COR-L47 (cell line): ENCODE measurements around the gene PLXDC1.
"Not testable (repeated sequence)": the region's sequence is repeated elsewhere in the genome, so short reads cannot be mapped to it uniquely, and the experiment has no call there.

Source experiments
- DNase-seq: peaks from one replicate; lab custom pipeline; 2025; lab: John Stamatoyannopoulos, UW

The PLXDC1 gene

GRCh38 chr17:39181303-39181702, 29.9 kb upstream of the PLXDC1 start:
- no peak for DNase-seq

- DNase-seq, result no peak
Observed at GRCh38 chr17:39178536-39178935, 27.1 kb upstream of the PLXDC1 start.

GRCh38 chr17:39177256-39177655, 25.8 kb upstream of the PLXDC1 start:
- DNase-seq, result no peak

- DNase-seq, result no peak
Observed at GRCh38 chr17:39175695-39176093, 24.3 kb upstream of the PLXDC1 start.

GRCh38 chr17:39174920-39175694, 23.7 kb upstream of the PLXDC1 start:
- peak; percentile 56 for DNase-seq

GRCh38 chr17:39173526-39174274, 22.3 kb upstream of the PLXDC1 start:
- no peak for DNase-seq

- DNase-seq, result no peak
Observed at GRCh38 chr17:39173080-39173479, 21.6 kb upstream of the PLXDC1 start.

- DNase-seq, result no peak
Observed at GRCh38 chr17:39171933-39172332, 20.5 kb upstream of the PLXDC1 start.

GRCh38 chr17:39170558-39170957, 19.1 kb upstream of the PLXDC1 start:
- DNase-seq, result no peak

GRCh38 chr17:39170109-39170508, 18.7 kb upstream of the PLXDC1 start:
- no peak for DNase-seq

GRCh38 chr17:39169518-39169917, 18.1 kb upstream of the PLXDC1 start:
- DNase-seq, result no peak

GRCh38 chr17:39169101-39169500, 17.7 kb upstream of the PLXDC1 start:
- DNase-seq, result no peak

GRCh38 chr17:39168503-39168902, 17.1 kb upstream of the PLXDC1 start:
- not testable (repeated sequence) for DNase-seq

GRCh38 chr17:39167476-39167875, 16.0 kb upstream of the PLXDC1 start:
- no peak for DNase-seq

GRCh38 chr17:39166437-39167335, 15.2 kb upstream of the PLXDC1 start:
- no peak for DNase-seq

- no peak for DNase-seq
Observed at GRCh38 chr17:39165841-39166349, 14.5 kb upstream of the PLXDC1 start, which contains the start of gene ARL5C. TSS of gene ARL5C (minus strand) at chr17:39166161. CDS start at chr17:39165760, 401 bp downstream.

- no peak for DNase-seq
Observed at GRCh38 chr17:39165178-39165840, 13.9 kb upstream of the PLXDC1 start.

GRCh38 chr17:39164675-39165143, 13.3 kb upstream of the PLXDC1 start:
- peak; percentile 25 for DNase-seq

- DNase-seq, result no peak
Observed at GRCh38 chr17:39161962-39162361, 10.5 kb upstream of the PLXDC1 start.

- DNase-seq, result no peak
Observed at GRCh38 chr17:39158623-39159022, 7.2 kb upstream of the PLXDC1 start.

GRCh38 chr17:39156491-39156890, 5.1 kb upstream of the PLXDC1 start:
- DNase-seq, result no peak
